Fibroblast of lung (primary cell): ENCODE results near the gene CCDC12. TPM values are rescaled to one million over a fixed set of nuclear protein-coding genes. Genes with fewer than 3 reads are reported as not detected.

ENCODE experiments used
- DNase-seq, 2 donors: peaks; one replicate each; pipeline versions ENCODE4 v3.0.0 to v3.0.0-alpha.2; 2010; ENCODE audit warnings: low read depth in 2 of 2
- H2AFZ ChIP-seq: 2 replicates; pipeline ENCODE4 v1.5.1; 2012; ENCODE audit warnings: low read length, control low read depth, inconsistent platforms
- H3K27ac ChIP-seq: 2 replicates; pipeline ENCODE4 v1.5.1; 2011; ENCODE audit warnings: low read length, control low read depth; ENCODE audit not compliant: insufficient read depth
- H3K27me3 ChIP-seq: 2 replicates; pipeline ENCODE4 v1.5.1; 2011; ENCODE audit warnings: mild to moderate bottlenecking, low read length; ENCODE audit not compliant: control insufficient read depth, insufficient read depth
- H3K36me3 ChIP-seq: 2 replicates; pipeline ENCODE4 v1.5.1; 2011; ENCODE audit warnings: low read length; ENCODE audit not compliant: control insufficient read depth, insufficient read depth
- H3K4me1 ChIP-seq: 2 replicates; pipeline ENCODE4 v1.5.1; 2011; ENCODE audit warnings: low read length; ENCODE audit not compliant: control insufficient read depth, insufficient read depth; ENCODE audit errors: extremely low read depth
- H3K4me2 ChIP-seq: 2 replicates; pipeline ENCODE4 v1.5.1; 2011; ENCODE audit warnings: low read length, control low read depth; ENCODE audit not compliant: insufficient read depth; ENCODE audit errors: extremely low read depth
- H3K4me3 ChIP-seq, 4 experiments: fragments of 200-600 bp in 1 of 4; sonication (generic) in 1 of 4; replicated peaks in 1 of 4; 2 replicates each; pipeline ENCODE4 v1.5.1; 2011 to 2016; ENCODE audit warnings: low read length in 4 of 4, low read depth in 3 of 4, mild to moderate bottlenecking in 3 of 4, control low read depth in 2 of 4, inconsistent platforms in 1 of 4, mixed read lengths in 1 of 4; ENCODE audit not compliant: insufficient read depth in 1 of 4; ENCODE audit errors: control extremely low read depth in 1 of 4
- H3K79me2 ChIP-seq: 2 replicates; pipeline ENCODE4 v1.5.1; 2012; ENCODE audit warnings: mild to moderate bottlenecking, low read length, inconsistent platforms; ENCODE audit not compliant: control insufficient read depth, insufficient read depth
- H3K9ac ChIP-seq: 2 replicates; pipeline ENCODE4 v1.5.1; 2011; ENCODE audit warnings: mild to moderate bottlenecking, low read length, control low read depth; ENCODE audit not compliant: insufficient read depth
- H3K9me3 ChIP-seq: 2 replicates; pipeline ENCODE4 v1.5.1; 2012; ENCODE audit warnings: low read depth, low read length; ENCODE audit not compliant: control insufficient read depth, insufficient read depth
- H4K20me1 ChIP-seq: 2 replicates; pipeline ENCODE4 v1.5.1; 2011; ENCODE audit warnings: low read length; ENCODE audit not compliant: control insufficient read depth, insufficient read depth; ENCODE audit errors: extremely low read depth
- CTCF ChIP-seq, 2 donors: IDR thresholded peaks in 1 of 2; conservative IDR thresholded peaks in 1 of 2; 1 replicate in 1 of 2; 2 replicates in 1 of 2; pipeline ENCODE4 v1.5.1; 2011 to 2012; ENCODE audit warnings: low read length in 2 of 2, control low read depth in 1 of 2, inconsistent platforms in 1 of 2, low read depth in 1 of 2, mild to moderate bottlenecking in 1 of 2
- EZH2 ChIP-seq: IDR thresholded peaks from 2 replicates; pipeline ENCODE4 v1.5.1; 2012; ENCODE audit warnings: low read length, control low read depth, mild to moderate bottlenecking; ENCODE audit errors: missing control alignments
- polyA plus RNA-seq, 2 donors: library from polyadenylated mRNA; depleted of rRNA in 1 of 2; stranded (reverse) in 1 of 2; unstranded in 1 of 2; fragments of >200 nt; gene quantifications; 2 replicates each; pipeline ENCODE4 v1.2.1, GENCODE V29; 2011 to 2012; ENCODE audit warnings: missing spikeins in 1 of 2
- total RNA-seq: library from RNA; depleted of rRNA; stranded (reverse); fragments of >200 nt; gene quantifications from 2 replicates; pipeline ENCODE4 v1.2.1, GENCODE V29; 2014

CCDC12 gene
- total and polyA plus RNA-seq, 2 donors (not counting 1 experiment from before 2014, with no cell fraction given) = 28.0 to 29.2 TPM

GRCh38 chr3:46962427-46962826 lies 14.1 kb downstream of the CCDC12 start:
- DNase-seq = no peak
- Histone ChIP-seq H3K9me3 (no peaks in the 10 kb centered on the region), H3K4me3 (no peak overlapping the region), H3K36me3 (no peaks in the 10 kb centered on the region), H3K27me3 (no peaks in the 10 kb centered on the region), H3K27ac (no peak overlapping the region), H3K4me2 (no peak overlapping the region), H2AFZ (no peak overlapping the region), H4K20me1 (peaks cover 1% of the 10 kb centered on the region), H3K9ac (no peak overlapping the region), H3K79me2 (peaks cover 74% of the 10 kb centered on the region), H3K4me1 (peaks cover 4% of the 10 kb centered on the region)
- no peak for TF ChIP-seq EZH2
- no peak for TF ChIP-seq CTCF (conservative IDR thresholded peaks at IDR 0.05 in 1 of 2, IDR thresholded peaks at IDR 0.05 in 1 of 2; ENCODE audit: low read depth in 1 of 2, low read length in 2 of 2)

GRCh38 chr3:46960835-46961234 lies 15.7 kb downstream of the CCDC12 start:
- no peak for TF ChIP-seq CTCF (conservative IDR thresholded peaks at IDR 0.05 in 1 of 2, IDR thresholded peaks at IDR 0.05 in 1 of 2; ENCODE audit: low read depth in 1 of 2, low read length in 2 of 2)
- no peak for TF ChIP-seq EZH2
- Histone ChIP-seq H2AFZ (no peak overlapping the region), H3K9me3 (no peaks in the 10 kb centered on the region), H3K36me3 (no peaks in the 10 kb centered on the region), H3K27ac (peak overlapping the region; percentile 6), H3K4me2 (no peak overlapping the region), H3K4me3 (no peak overlapping the region), H3K4me1 (peaks cover 4% of the 10 kb centered on the region), H4K20me1 (peaks cover 1% of the 10 kb centered on the region), H3K79me2 (peaks cover 74% of the 10 kb centered on the region), H3K27me3 (no peaks in the 10 kb centered on the region), H3K9ac (no peak overlapping the region)
- no peak for DNase-seq

GRCh38 chr3:46960081-46960701 lies 16.4 kb downstream of the CCDC12 start:
- DNase-seq = peak; percentile 26 to 73
- Histone ChIP-seq H3K4me1 (peaks cover 4% of the 10 kb centered on the region), H3K4me2 (no peak overlapping the region), H3K79me2 (peaks cover 74% of the 10 kb centered on the region), H3K27me3 (no peaks in the 10 kb centered on the region), H3K4me3 (no peak overlapping the region), H2AFZ (no peak overlapping the region), H3K9me3 (no peaks in the 10 kb centered on the region), H4K20me1 (peaks cover 1% of the 10 kb centered on the region), H3K36me3 (no peaks in the 10 kb centered on the region), H3K27ac (peak overlapping the region; percentile 10), H3K9ac (no peak overlapping the region)
- TF ChIP-seq EZH2 (no peak), CTCF (conservative IDR thresholded peaks at IDR 0.05 in 1 of 2, IDR thresholded peaks at IDR 0.05 in 1 of 2; ENCODE audit: low read depth in 1 of 2, low read length in 2 of 2) (no peak)
